Glomerular endothelial cell (primary cell): ENCODE measurements around the gene DHRSX. TPM values are rescaled to one million over a fixed set of nuclear protein-coding genes. Genes with fewer than 3 reads are reported as not detected.
"Not testable (repeated sequence)": the region's sequence is repeated elsewhere in the genome, so short reads cannot be mapped to it uniquely, and the experiment has no call there.

Experiments used
- DNase-seq: peaks from one replicate; pipeline ENCODE4 v3.0.0-alpha.2; 2011; ENCODE audit warnings: low read depth, low spot score; ENCODE audit errors: extremely low read depth
- total RNA-seq: library from RNA; depleted of rRNA; stranded (reverse); fragments of >200 nt; gene quantifications from 2 replicates; pipeline ENCODE4 v1.2.3, GENCODE V29; 2015

DHRSX gene, protein sequence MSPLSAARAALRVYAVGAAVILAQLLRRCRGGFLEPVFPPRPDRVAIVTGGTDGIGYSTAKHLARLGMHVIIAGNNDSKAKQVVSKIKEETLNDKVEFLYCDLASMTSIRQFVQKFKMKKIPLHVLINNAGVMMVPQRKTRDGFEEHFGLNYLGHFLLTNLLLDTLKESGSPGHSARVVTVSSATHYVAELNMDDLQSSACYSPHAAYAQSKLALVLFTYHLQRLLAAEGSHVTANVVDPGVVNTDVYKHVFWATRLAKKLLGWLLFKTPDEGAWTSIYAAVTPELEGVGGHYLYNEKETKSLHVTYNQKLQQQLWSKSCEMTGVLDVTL
- 22.5 and 24.3 TPM in 2 replicates for total RNA-seq

DNA sequence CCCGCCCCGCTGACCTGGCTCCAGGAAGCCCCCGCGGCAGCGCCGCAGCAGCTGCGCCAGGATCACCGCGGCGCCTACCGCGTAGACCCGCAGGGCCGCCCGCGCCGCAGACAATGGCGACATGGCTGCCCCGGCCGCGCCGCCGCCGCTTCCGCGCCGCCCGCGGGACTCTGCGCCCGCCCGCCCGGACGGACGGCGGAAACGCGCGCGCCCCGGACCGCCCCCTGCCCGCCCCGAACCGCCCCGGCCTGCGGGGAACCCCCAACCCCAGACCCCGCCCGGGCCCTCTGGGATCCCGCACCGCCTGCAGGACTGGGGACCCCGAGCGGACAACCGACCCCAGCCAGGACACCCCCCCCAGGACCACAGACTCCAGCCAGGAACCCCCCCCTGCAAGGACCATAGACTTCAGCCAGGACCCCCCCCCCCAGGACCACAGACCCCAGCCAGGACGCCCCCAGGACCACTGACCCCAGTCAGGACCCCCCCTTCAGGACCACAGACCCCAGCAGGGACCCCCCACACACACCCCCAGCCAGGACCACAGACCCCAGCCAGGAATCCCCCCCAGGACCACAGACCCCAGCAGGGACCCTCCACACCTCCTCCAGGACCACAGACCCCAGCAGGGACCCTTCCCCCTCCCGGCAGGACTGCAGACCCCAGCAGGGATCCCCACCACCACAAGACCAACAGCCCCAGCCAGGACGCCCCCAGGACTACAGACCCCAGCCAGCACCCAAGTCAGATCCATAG, at the start of gene DHRSX, which contains the start of gene ZBED1:
Gene DHRSX, minus strand, starts transcription at position 174 of the 756 bp plus-strand sequence. Its CDS starts 51 bp downstream, at position 123.
Gene ZBED1, minus strand, starts transcription at position 174 of the 756 bp plus-strand sequence. CDS start 10,257 bp downstream, outside the sequence.
- no peak for DNase-seq

DNA sequence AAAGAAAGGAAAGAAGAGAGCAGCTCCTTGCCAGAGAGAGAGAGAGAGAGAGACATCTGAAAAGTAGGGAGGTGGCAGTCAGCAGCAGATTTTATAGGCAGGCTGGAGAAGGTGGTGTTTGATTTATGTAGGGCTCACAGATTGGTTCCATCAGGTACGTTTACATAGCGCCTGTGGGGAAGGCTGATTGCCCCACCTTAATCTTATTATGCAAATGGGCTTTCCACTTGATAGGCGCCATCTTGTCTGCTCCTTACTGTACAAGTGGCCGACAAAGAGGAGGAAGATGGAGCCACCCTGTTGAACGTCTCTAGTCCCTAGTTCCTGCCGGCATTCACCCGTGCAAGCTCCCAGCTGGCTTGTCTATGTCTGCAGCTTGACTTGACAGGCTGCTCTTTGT, 49.1 kb upstream of the DHRSX start:
- DNase-seq, result no peak

DNA sequence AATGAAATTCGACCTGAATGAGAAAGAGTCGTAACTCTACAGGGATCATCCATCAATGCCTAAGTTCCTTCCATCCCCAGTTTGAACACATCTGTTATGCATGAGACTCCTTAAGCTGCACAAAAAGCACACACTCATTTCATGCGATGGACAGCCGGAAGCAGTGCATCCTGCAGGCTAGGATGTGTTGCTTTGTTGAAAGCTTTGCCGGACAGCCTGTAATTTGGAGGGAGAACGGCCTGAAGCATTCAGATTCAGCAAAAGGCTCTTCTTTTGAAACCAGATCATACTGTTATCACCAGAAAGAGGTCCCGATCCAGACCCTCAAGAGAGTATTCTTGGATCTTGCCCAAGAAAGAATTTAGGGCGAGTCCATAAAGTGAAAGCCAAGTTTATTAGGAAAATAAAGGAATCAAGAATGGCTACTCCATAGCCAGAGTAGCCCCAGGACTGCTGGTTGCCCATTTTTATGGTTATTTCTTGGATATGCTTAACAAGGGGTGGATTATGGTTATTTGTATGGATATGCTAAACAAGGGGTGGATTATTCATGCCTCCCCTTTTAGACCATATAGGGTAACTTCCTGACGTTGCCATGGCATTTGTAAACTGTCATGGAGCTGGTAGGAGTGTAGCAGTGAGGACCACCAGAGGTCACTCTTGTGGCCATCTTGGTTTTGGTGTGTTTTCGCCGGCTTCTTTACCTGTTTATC, 48.1 kb upstream of the DHRSX start:
- no peak for DNase-seq

DNA sequence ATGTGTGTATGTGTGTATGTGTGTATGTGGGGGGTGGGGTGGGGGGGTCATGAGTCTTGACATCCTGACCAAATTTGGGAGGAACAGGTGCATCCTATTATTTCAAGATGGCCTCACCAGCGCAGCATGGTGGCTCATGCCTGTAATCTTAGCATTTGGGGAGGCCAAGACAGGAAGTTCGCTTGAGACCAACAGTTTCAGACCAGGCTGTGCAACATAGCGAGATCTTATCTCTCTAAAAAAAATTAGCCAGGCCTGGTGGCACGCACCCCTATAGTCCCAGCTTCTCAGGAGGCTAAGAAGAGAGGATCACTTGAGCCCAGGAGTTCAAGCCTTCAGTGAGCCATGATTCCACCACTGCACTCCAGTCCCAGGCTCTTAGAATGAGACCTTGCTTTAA, 47.0 kb upstream of the DHRSX start:
- DNase-seq, result no peak

DNA sequence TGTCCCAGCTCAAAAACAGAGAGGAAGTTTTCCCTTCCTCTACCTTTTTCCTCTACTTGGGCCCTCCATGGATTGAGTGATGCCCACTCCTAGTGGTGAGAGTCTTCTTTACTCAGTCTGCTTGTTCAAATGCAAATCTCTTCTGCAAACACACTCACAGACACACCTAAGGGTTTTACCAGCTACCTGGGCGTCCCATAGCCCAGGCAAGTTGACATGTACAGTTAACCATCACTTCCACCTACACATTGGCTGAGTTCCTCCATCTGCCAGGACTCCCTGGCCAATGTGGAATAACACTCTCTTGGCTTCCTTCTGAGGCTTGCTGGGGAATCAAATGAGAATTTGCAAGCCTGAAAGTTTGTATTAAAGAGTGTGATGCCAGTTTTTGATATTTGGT, 45.7 kb upstream of the DHRSX start:
- no peak for DNase-seq

DNA sequence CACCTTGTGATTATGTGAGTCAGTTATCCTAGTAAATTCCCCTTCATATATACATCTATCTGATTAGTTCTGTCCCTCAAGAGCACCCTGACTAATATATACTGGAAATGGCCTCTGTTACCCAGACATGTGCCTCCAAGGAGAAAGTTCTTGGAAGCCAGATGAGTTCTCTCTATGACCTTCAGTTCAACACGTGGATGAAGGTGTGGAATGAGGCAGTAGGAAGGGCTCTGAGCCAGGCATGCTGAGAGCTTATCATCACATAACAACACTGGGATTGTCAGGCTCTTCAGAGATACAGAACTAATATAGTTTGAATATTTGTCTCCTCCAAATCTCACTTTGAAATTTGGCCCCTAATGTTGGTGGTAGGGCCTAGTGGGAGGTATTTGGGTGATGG, 44.4 kb upstream of the DHRSX start:
- no peak for DNase-seq

DNA sequence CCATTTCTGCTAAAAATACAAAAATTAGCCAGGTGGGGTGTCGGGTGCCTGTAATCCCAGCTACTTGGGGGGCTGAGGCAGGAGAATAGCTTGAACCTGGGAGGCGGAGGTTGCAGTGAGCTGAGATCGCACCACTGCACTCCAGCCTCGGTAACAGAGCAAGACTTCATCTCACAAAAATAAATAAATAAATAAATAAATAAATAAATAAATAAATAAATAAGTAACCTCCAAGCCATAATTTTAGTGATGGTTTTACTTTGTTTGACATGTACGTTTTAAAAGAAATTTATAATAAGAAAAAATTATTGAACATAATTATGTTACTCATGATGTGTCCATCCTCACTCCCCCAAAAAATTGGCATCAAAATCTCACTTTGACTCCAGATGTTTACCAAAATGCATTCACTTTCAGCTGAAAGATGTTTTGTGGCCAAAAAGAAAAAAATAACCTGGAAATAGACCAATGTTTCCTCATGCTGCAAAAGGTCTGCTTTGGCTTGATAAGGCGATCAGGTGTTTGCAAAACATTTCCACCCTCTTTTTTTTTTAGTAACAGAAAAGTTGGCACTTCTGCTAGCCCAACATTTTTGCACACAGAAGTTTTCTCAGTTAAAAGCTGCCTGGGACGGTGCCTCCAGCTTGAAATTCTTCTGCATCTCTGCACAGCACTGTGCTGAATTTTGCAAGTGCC, 42.2 kb upstream of the DHRSX start:
- DNase-seq, result no peak

DNA sequence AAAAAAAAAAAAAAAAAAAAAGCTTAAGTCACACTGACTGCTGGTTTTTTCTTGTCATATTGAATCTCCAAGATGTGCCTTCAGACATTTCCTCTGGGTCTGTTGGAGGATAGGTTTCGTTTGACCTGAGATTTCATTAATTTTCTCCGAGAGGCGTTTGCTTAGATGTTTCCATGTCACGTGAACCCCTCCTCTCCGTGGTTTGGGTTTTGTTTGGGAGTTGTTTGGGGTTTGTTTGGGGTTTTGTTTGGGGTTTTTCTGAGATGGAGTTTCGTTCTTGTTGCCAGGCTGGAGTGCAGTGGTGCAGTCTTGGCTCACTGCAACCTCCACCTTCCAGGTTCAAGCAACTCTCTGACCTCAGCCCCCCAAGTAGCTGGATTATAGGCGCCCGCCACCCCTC, 40.8 kb upstream of the DHRSX start:
- no peak for DNase-seq

DNA sequence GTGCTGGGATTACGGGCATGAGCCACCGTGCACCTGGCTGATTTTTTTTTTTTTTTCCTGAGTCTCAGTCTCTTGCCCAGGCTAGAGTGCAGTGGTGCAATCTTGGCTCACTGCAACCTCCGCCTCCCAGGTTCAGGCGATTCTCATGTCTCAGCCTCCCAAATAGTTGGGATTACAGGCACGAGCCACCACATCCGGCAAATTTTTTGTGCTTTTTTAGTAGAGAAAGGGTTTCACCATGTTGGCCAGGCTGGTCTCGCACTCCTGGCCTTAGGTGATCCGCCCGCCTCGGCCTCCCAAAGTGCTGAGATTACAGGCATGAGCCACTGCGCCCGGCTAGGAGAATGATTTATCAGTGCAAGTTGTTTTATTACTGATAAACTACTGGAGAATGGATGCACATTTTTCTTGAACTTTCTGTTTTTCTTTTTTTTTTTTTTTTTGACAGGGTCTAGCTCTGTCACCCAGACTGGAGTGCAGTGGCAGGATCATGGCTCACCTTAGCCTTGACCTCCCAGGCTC, 39.7 kb upstream of the DHRSX start:
- no peak for DNase-seq

DNA sequence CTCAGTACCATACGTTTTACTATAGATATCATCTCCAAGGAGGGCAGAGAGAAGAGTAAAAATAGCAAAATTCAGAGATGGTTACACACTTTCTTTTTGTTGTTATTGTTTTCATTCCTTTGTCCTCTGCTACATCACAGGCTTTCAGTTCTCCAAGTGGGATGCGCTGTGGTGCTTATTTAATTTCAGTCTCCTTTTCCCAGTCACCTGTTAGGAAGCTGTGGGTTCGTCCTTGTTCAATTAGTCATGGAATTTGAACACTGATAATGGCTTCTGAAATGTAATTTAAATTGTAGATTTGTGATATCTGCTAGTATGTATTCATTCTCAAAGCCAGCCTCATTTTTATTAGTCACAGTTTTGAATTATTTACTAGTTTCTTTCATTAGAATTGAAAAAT, 38.8 kb upstream of the DHRSX start:
- no peak for DNase-seq

DNA sequence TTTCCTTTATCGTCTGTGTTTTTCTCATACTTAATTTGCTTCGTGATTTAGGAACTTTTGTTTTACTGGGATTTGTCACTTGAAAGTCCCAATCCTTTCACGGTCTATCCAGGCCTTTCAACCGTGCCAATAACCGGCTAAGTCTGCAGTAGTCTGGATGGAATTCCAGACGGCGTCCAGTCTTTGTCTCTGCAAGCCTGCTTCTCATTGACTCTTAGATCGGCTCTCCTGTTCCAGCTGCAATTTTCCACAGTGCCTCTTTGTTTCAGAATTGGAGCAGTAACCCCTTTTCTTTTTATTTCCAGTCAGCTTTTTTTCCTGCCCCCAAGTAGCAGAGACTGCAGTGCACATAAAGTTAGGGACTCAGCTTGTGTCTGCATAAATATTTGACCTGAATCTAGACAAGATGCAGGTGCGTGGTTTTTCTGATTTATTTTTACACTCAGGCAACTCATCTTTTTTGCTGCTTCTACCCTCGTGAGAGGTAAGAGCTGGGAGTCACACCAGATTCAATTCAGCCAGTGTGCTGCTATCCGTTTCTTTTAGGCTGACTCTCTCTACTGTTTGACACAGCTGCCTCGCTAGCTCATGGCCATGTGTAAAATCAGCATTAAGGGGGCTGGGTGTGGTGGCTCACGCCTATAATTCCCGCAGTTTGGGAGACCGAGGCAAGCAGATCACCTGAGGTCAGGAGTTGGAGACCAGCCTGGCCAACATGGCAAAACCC, 37.4 kb upstream of the DHRSX start:
- DNase-seq, result no peak

DNA sequence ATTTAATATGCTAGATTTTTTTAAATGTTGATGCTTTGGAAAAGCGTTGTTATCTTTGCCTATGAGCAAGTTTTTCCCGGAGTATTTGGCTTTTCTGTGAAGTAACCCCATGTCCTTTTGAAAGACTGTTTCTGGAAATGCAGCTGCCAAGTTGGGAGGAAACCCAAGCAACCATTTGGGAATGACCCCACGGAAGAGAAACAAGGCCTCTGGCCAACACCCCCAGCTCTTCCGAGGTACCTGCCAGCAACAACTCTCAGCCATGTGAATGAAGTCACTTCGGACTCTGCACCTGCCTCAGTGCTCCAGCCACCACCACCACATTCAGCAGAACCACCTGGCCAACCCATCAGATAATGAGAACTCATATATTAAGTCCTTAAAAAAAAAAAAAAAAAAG, 36.2 kb upstream of the DHRSX start:
- DNase-seq, result no peak

DNA sequence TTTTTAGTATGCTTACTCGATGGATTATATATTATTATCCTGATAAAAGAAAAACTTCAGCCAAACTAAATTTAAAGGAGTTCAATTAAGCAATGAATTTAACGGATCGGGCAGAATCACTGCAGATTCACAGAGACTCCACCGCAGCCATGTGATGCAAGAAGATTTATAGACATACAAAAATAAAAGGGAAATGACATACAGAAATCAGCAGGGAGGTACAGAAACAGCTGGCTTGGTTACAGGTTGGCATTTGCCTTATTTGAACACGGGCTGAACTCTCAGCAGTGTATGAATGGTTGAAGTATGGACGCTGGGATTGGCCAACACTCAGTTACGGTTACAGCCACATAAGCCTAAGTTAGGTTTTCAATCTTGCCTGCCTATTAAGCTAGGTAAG, 35.4 kb upstream of the DHRSX start:
- no peak for DNase-seq

DNA sequence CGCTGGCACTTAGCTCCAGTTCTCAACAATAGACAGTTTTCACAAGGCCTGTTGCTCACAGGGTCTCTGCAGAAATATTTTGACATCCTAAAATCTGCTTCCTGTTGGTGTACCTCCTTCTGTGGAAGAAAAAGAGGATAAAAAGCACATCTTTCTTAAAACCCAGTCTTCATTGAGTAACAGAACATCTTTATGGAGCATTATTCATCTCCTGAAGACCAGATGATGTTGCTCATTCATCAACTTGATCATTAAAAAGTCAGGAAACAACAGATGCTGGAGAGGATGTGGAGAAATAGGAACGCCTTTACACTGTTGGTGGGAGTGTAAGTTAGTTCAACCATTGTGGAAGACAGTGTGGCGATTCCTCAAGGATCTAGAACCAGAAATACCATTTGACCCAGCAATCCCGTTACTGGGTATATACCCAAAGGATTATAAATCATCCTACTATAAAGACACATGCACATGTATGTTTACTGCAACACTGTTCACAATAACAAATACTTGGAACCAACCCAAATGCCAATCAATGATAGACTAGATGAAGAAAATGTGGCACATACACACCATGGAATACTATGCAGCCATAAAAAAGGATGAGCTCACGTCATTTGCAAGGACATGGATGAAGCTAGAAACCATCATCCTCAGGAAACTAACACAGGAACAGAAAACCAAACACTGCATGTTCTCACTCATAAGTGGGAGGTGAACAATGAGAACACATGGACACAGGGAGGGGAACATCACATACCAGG, 33.7 kb upstream of the DHRSX start:
- not testable (repeated sequence) for DNase-seq

DNA sequence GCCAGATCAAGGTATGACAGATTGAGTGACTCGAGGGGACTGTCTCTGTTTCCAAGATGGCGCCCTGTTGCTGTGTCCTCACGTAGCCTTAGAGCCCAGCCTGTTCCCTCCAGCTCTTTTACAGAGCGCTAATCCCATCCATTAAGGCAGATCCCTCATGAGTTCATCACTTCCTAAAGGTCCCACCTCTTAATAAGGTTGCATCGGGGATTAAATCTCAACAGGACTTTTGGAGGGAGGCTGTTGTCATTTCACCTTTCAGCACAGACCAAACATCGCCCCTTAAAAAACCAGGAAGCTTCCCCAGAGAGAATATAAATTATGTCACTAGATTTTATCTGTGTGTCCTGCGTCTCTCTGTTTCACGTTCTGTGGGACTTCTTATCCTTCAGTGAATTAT, 32.6 kb upstream of the DHRSX start:
- no peak for DNase-seq

DNA sequence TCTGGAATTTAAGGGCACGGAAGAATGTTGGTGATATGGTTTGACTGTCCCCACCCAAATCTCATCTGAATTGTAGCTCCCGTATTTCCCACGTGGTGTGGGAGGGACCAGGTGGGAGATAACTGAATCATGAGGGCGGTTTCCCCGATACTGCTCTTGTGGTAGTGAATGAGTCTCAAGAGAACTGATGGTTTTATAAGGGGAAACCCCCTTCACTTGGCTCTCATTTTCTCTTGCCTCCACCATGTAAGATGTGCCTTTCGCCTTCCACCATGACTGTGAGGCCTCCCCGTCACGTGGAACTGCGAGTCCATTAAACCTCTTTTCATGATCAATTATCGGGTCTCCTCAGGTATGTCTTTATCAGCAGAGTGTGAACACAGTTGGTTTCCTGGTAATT, 25.6 kb upstream of the DHRSX start:
- DNase-seq, result no peak

DNA sequence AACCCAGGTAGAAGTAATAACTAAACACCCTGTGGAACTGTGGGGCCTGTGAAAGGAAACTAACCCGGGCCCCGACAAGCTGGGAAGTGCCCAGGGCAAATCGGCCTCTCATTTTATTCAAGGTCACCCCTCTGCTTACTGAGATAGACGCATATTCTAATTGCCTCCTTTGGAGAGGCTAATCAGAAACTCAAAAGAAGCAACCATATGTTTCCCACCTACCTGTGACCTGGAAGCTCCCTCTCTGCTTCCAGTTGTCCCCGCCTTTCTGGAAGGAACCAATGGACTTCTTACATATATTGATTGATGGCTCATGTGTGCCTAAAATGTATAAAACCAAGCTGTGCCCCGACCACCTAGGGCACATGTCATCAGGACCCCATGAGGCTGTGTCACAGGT, 23.1 kb upstream of the DHRSX start:
- DNase-seq, result no peak

DNA sequence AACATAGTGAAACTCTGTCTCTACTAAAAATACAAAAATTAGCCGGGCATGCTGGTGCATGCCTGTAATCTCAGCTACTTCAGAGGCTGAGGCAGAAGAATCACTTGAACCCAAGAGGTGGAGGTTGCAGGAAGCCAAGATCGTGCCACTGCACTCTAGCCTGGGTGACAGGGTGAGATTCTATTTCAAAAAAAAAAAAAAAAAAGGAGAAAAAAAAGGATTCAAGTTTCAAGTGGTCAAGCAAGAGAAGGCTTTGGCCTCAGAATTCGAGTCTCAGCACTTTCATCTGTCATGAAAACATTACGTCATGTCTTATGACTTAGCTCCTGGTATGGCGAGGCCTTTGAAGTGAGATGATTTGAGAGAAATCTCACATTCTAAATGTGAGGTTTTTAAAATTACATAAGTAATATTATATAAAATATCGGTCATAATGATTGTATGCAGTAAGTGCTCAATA, 21.2 kb upstream of the DHRSX start:
- DNase-seq, result no peak
